ENCODE measurements around the gene LITAF.

DNA sequence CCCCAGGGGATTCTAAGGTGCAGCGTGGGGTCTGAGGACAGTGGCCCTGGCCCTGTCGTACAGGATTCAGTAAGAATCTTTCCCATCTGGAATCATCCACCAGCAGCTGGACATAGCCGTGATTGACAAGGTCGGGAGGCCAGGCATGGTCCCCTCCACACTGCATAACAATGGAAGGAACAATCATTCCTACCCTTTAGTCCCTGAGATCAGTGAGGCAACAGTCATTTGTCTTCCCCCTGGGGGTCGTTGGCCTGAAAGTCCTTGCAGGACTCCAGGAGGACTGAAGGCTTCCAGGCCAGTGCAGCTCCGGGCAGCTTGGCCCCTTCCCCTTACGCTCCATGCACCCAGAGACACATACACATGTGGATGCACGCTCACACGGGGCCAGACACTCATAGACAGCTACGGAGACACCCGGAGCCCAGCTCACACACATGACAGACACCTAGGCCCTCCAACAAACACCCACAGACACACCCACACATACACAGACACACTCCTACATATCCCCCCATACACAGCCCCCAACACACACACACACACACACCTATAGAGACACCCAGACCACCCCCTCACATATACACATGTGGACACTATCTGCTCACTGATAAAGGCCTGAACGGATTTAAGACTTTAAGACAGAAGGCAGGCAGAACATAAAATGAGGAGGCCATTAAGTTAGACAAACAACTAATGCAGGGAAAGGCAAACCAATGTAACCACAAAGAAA is 42.9 kb downstream of the LITAF start:
- TF ChIP-seq, protein P1, sequence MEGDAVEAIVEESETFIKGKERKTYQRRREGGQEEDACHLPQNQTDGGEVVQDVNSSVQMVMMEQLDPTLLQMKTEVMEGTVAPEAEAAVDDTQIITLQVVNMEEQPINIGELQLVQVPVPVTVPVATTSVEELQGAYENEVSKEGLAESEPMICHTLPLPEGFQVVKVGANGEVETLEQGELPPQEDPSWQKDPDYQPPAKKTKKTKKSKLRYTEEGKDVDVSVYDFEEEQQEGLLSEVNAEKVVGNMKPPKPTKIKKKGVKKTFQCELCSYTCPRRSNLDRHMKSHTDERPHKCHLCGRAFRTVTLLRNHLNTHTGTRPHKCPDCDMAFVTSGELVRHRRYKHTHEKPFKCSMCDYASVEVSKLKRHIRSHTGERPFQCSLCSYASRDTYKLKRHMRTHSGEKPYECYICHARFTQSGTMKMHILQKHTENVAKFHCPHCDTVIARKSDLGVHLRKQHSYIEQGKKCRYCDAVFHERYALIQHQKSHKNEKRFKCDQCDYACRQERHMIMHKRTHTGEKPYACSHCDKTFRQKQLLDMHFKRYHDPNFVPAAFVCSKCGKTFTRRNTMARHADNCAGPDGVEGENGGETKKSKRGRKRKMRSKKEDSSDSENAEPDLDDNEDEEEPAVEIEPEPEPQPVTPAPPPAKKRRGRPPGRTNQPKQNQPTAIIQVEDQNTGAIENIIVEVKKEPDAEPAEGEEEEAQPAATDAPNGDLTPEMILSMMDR (IDR thresholded peaks at IDR 0.05) = no peak
- TF ChIP-seq POLR2A (IDR thresholded peaks at IDR 0.05) (no peak), EP300 (IDR thresholded peaks at IDR 0.05) (no peak)
